IMR-90 (cell line): ENCODE data around the gene ACAA2.
A peak's percentile ranks its signal among the peaks of the same experiment; 100 is the strongest.

Source experiments
- CEBPB ChIP-seq: IDR thresholded peaks from 2 replicates; pipeline ENCODE4 v1.6.1; 2012; ENCODE audit warnings: low read depth, low read length, improper control_type of control experiment
- MAFK ChIP-seq: IDR thresholded peaks from 2 replicates; pipeline ENCODE4 v1.6.1; 2012; ENCODE audit warnings: low read depth, low read length, improper control_type of control experiment
- MAZ ChIP-seq: IDR thresholded peaks from 2 replicates; pipeline ENCODE4 v1.6.1; 2012; ENCODE audit warnings: low read depth, mild to moderate bottlenecking, low read length, improper control_type of control experiment, moderate library complexity, borderline replicate concordance
- MXI1 ChIP-seq: IDR thresholded peaks from 2 replicates; pipeline ENCODE4 v1.6.1; 2012; ENCODE audit warnings: low read depth, mild to moderate bottlenecking, low read length, moderate library complexity, borderline replicate concordance
- POLR2A ChIP-seq: IDR thresholded peaks from 2 replicates; pipeline ENCODE4 v1.6.1; 2012; ENCODE audit warnings: mild to moderate bottlenecking, low read depth, low read length
- RAD21 ChIP-seq: IDR thresholded peaks from 2 replicates; pipeline ENCODE4 v1.6.1; 2012; ENCODE audit warnings: low read length, improper control_type of control experiment
- RCOR1 ChIP-seq: IDR thresholded peaks from 2 replicates; pipeline ENCODE4 v1.6.1; 2012; ENCODE audit warnings: mild to moderate bottlenecking, low read length, improper control_type of control experiment; ENCODE audit not compliant: insufficient replicate concordance
- RFX5 ChIP-seq: IDR thresholded peaks from 2 replicates; pipeline ENCODE4 v1.8.0; 2012; ENCODE audit warnings: low read depth, mild to moderate bottlenecking, low read length, moderate library complexity
- TF ChIP-seq, protein P1 (sequence below): conservative IDR thresholded peaks from 2 replicates; pipeline ENCODE4 v1.5.1; 2012; ENCODE audit warnings: mild to moderate bottlenecking, low read depth, low read length, improper control_type of control experiment
- TF ChIP-seq, protein P2 (sequence below): fragments of 150-350 bp; IDR thresholded peaks from 2 replicates; pipeline ENCODE4 v1.6.1; 2017; ENCODE audit warnings: mild to moderate bottlenecking, antibody characterized with exemption, low read length, low read depth
- TF ChIP-seq, protein P3 (sequence below): fragments of 150-350 bp; IDR thresholded peaks from 2 replicates; pipeline ENCODE4 v1.6.1; 2016; ENCODE audit warnings: low read depth, mild to moderate bottlenecking, low read length, moderate library complexity, borderline replicate concordance

DNA sequence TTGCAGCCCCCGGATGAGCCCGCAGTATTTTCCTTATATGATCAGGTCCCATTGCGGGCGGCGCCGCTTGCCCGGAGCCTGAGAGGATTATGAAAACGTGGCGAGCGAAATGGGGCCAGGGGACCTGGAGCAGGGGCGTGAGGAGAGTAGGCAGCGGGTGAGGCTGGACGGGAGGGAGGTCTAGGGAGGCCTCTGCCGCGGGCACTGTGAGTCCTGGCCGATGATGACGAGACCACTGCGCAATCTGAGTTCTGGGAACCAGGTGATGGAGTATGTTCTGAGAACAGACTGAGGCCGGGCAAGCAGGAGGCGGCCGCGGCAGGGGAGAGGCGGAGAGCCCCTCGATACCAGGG, 790 bp upstream of the ACAA2 start:
- TF ChIP-seq, protein P1, sequence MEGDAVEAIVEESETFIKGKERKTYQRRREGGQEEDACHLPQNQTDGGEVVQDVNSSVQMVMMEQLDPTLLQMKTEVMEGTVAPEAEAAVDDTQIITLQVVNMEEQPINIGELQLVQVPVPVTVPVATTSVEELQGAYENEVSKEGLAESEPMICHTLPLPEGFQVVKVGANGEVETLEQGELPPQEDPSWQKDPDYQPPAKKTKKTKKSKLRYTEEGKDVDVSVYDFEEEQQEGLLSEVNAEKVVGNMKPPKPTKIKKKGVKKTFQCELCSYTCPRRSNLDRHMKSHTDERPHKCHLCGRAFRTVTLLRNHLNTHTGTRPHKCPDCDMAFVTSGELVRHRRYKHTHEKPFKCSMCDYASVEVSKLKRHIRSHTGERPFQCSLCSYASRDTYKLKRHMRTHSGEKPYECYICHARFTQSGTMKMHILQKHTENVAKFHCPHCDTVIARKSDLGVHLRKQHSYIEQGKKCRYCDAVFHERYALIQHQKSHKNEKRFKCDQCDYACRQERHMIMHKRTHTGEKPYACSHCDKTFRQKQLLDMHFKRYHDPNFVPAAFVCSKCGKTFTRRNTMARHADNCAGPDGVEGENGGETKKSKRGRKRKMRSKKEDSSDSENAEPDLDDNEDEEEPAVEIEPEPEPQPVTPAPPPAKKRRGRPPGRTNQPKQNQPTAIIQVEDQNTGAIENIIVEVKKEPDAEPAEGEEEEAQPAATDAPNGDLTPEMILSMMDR, result no peak
- no peak for TF ChIP-seq POLR2A
- TF ChIP-seq, protein P2, sequence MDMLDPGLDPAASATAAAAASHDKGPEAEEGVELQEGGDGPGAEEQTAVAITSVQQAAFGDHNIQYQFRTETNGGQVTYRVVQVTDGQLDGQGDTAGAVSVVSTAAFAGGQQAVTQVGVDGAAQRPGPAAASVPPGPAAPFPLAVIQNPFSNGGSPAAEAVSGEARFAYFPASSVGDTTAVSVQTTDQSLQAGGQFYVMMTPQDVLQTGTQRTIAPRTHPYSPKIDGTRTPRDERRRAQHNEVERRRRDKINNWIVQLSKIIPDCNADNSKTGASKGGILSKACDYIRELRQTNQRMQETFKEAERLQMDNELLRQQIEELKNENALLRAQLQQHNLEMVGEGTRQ, result no peak
- no peak; the same call in 1 of the 2 replicates for TF ChIP-seq MAZ
- no peak for TF ChIP-seq RAD21
- TF ChIP-seq MXI1, result peak; percentile 29; the same call in 1 of the 2 replicates
- TF ChIP-seq MAFK, result no peak
- TF ChIP-seq RFX5, result no peak
- TF ChIP-seq, protein P3, sequence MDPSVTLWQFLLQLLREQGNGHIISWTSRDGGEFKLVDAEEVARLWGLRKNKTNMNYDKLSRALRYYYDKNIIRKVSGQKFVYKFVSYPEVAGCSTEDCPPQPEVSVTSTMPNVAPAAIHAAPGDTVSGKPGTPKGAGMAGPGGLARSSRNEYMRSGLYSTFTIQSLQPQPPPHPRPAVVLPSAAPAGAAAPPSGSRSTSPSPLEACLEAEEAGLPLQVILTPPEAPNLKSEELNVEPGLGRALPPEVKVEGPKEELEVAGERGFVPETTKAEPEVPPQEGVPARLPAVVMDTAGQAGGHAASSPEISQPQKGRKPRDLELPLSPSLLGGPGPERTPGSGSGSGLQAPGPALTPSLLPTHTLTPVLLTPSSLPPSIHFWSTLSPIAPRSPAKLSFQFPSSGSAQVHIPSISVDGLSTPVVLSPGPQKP, result no peak
- TF ChIP-seq CEBPB, result peak; percentile 76
- no peak for TF ChIP-seq RCOR1
